H1 (cell line): ENCODE results near the gene ANK3.

Source experiments
- CTCF ChIP-seq, 3 experiments: IDR thresholded peaks; 1 replicate in 2 of 3; 2 replicates in 1 of 3; pipeline versions ENCODE4 v1.5.1 to v1.6.1; 2011; ENCODE audit warnings: low read length in 3 of 3, mild to moderate bottlenecking in 3 of 3, inconsistent platforms in 2 of 3, low read depth in 1 of 3, moderate library complexity in 1 of 3; ENCODE audit not compliant: insufficient read depth in 1 of 3; ENCODE audit errors: control extremely low read depth in 1 of 3
- FOSL1 ChIP-seq: IDR thresholded peaks from 2 replicates; pipeline ENCODE4 v1.6.1; 2011; ENCODE audit warnings: mild to moderate bottlenecking, low read depth, low read length, moderate library complexity; ENCODE audit not compliant: insufficient read depth
- POLR2AphosphoS5 ChIP-seq: IDR thresholded peaks from 2 replicates; pipeline ENCODE4 v1.6.1; 2011; ENCODE audit warnings: low read depth, low read length
- RBBP5 ChIP-seq: IDR thresholded peaks from 2 replicates; pipeline ENCODE4 v1.7.1; 2012; ENCODE audit warnings: low read depth, mild to moderate bottlenecking, inconsistent platforms, low read length, moderate library complexity, borderline replicate concordance
- SP1 ChIP-seq: IDR thresholded peaks from 2 replicates; pipeline ENCODE4 v1.6.1; 2011; ENCODE audit warnings: low read depth, low read length
- SP2 ChIP-seq: IDR thresholded peaks from 2 replicates; pipeline ENCODE4 v1.6.1; 2012; ENCODE audit warnings: mild to moderate bottlenecking, low read length, inconsistent platforms
- SP4 ChIP-seq: IDR thresholded peaks from 2 replicates; pipeline ENCODE4 v1.6.1; 2012; ENCODE audit warnings: low read length, inconsistent platforms

- TF ChIP-seq SP4 = no peak
- TF ChIP-seq CTCF (IDR thresholded peaks at IDR 0.05; ENCODE audit: control extremely low read depth in 1 of 3, insufficient read depth in 1 of 3, low read depth in 1 of 3, low read length in 3 of 3) = no peak
- no peak for TF ChIP-seq SP1
- no peak for TF ChIP-seq FOSL1
- no peak for TF ChIP-seq RBBP5
- TF ChIP-seq POLR2AphosphoS5 = no peak
- no peak for TF ChIP-seq SP2
Observed at GRCh38 chr10:60035984-60036383, 353.7 kb downstream of the ANK3 start.
